HFFc6 (cell line): Measurements from ENCODE around the gene IL18BP. TPM values are rescaled to one million over a fixed set of nuclear protein-coding genes. Genes with fewer than 3 reads are reported as not detected.

Experiments
- DNase-seq: peaks from one replicate; pipeline ENCODE4 v3.0.0-alpha.2; 2018
- H3K27ac Mint-ChIP-seq: 2 replicates; pipeline ENCODE4 v1.8.0; 2020; ENCODE audit warnings: mild to moderate bottlenecking, mixed read lengths
- H3K27me3 Mint-ChIP-seq: 2 replicates; pipeline ENCODE4 v1.8.0; 2021; ENCODE audit warnings: mild to moderate bottlenecking, moderate library complexity, mixed read lengths; ENCODE audit not compliant: insufficient read depth
- H3K36me3 Mint-ChIP-seq: 2 replicates; pipeline ENCODE4 v1.8.0; 2021; ENCODE audit warnings: low read depth, mixed read lengths
- H3K4me1 Mint-ChIP-seq: 2 replicates; pipeline ENCODE4 v1.8.0; 2020; ENCODE audit warnings: low read depth, mixed read lengths
- H3K4me3 Mint-ChIP-seq: 2 replicates; pipeline ENCODE4 v1.8.0; 2020; ENCODE audit warnings: mild to moderate bottlenecking, moderate library complexity, mixed read lengths
- H3K9me3 Mint-ChIP-seq: 2 replicates; pipeline ENCODE4 v1.8.0; 2020; ENCODE audit warnings: mild to moderate bottlenecking, mixed read lengths
- long read RNA-seq: library from polyadenylated mRNA; unstranded; transcript quantifications from one replicate; pipeline ENCODE4 v2.0.0, GENCODE V29; 2019
- total RNA-seq, 6 experiments: library from RNA; stranded (reverse); fragmentation: NEBNext Ultra II Directional; extraction: Animal tissue kit (Norgen Biotek cat#: 25700); gene quantifications; 2 replicates in 1 of 6; 3 replicates in 5 of 6; pipeline ENCODE4 v1.2.3, GENCODE V29; 2021
- TF ChIP-seq, protein P1 (sequence below): fragments of 200-600 bp; sonication (generic); IDR thresholded peaks from 2 replicates; pipeline ENCODE4 v1.5.0; 2021; ENCODE audit warnings: antibody characterized with exemption, mild to moderate bottlenecking

The IL18BP gene
- 1 to 10 TPM; 1.5 to 2.3 (median 1.8) TPM for total RNA-seq
- long read RNA-seq: 0 reads

DNA sequence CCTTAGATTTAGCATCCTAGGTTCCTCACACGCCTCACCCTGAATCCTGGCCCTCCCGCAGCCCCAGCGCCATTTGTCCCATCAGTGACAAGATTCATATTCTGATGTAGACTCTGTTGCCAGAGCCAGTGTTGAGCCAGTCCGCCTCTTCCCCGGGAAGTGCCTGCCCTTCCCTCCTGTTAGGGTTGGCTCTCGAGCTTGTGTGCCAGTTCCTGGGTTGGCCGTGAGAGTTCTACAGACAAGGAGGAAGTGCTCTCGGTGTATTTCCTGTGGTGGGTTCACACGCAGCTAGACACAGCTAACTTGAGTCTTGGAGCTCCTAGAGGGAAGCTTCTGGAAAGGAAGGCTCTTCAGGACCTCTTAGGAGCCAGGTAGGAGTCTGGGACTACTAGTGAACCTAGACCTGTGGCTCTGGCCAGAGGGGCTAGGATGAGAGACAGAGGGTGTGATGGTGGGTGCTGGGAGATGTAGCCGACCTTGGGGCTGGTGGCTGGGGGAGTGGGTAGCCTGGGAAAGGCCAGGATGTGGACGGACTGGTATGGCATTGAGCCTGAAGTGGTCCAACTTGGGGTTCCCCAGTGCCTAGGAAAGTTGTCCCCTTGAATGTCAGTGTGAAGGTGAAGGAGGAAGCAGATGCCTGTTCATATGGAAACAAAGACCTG lies at the start of gene IL18BP:
Gene IL18BP (plus strand): TSS at position 261 of the 662 bp plus-strand sequence. CDS start 1,076 bp downstream, outside the sequence.
- peaks cover 18% of the 10 kb centered on the region for H3K36me3 Mint-ChIP-seq
- TF ChIP-seq, protein P1, sequence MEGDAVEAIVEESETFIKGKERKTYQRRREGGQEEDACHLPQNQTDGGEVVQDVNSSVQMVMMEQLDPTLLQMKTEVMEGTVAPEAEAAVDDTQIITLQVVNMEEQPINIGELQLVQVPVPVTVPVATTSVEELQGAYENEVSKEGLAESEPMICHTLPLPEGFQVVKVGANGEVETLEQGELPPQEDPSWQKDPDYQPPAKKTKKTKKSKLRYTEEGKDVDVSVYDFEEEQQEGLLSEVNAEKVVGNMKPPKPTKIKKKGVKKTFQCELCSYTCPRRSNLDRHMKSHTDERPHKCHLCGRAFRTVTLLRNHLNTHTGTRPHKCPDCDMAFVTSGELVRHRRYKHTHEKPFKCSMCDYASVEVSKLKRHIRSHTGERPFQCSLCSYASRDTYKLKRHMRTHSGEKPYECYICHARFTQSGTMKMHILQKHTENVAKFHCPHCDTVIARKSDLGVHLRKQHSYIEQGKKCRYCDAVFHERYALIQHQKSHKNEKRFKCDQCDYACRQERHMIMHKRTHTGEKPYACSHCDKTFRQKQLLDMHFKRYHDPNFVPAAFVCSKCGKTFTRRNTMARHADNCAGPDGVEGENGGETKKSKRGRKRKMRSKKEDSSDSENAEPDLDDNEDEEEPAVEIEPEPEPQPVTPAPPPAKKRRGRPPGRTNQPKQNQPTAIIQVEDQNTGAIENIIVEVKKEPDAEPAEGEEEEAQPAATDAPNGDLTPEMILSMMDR: no peak
- peak within 1 kb of the TSS; percentile 7 for H3K4me3 Mint-ChIP-seq
- no peaks in the 10 kb centered on the region for H3K9me3 Mint-ChIP-seq
- DNase-seq: no peak
- peaks cover 17% of the 10 kb centered on the region for H3K27me3 Mint-ChIP-seq
- H3K27ac Mint-ChIP-seq: peak within 1 kb of the TSS; percentile 43
- H3K4me1 Mint-ChIP-seq: peaks cover 14% of the 10 kb centered on the region

DNA sequence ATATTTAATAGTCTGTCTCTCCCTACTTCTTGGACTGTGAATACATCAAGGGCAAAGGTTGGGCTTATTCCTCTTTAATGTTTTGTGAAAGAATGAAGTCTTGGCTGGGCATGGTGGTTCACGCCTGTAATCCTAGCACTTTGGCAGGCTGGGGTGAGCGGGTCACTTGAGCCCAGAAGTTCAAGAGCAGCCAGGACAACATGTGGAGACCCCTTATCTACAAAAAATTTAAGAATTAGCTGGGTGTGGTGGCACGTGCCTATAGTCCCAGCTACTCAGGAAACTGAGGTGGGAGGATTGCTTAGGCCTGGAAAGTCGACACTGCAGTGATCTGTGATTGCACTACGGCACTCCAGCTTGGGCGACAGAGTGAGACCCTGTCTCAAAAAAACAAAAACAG lies 49.7 kb upstream of the IL18BP start:
- no peak for DNase-seq

DNA sequence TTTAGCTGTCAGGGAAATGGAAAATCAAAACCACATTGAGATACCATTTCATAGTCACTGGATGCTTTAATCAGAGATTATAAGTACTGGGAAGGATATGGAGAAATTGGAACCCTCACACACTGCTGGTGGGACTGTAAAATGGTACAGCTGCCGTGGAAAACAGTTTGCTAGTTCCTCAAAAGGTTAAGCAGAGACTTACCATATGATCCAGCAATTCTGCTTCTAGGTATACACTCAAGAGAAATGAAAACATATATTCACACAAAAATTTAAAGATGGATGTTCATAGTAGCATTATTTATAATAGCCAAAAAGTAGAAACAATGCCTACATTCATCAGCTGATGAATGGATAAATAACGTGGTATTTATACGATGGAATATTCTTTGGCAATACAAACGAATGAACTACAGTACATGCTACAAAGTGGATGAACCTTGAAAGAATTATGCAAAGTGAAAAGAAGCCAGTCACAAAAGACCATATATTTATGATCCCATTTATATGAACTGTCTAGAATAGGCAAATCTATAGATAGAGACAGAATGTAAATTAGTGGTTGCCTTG lies 46.9 kb upstream of the IL18BP start:
- no peaks in the 10 kb centered on the region for H3K9me3 Mint-ChIP-seq
- no peak for DNase-seq
- H3K36me3 Mint-ChIP-seq: no peaks in the 10 kb centered on the region
- H3K27me3 Mint-ChIP-seq: no peaks in the 10 kb centered on the region
- no peak overlapping the region for H3K4me3 Mint-ChIP-seq
- TF ChIP-seq, protein P1: no peak
- H3K4me1 Mint-ChIP-seq: peaks cover 21% of the 10 kb centered on the region
- no peak overlapping the region for H3K27ac Mint-ChIP-seq

More for the DNA sequence above, 49.7 kb upstream of the IL18BP start:
- H3K27ac Mint-ChIP-seq: no peak overlapping the region
- peaks cover 47% of the 10 kb centered on the region for H3K4me1 Mint-ChIP-seq
- no peaks in the 10 kb centered on the region for H3K27me3 Mint-ChIP-seq
- no peaks in the 10 kb centered on the region for H3K9me3 Mint-ChIP-seq
- no peak overlapping the region for H3K4me3 Mint-ChIP-seq
- TF ChIP-seq, protein P1: no peak
- no peaks in the 10 kb centered on the region for H3K36me3 Mint-ChIP-seq

DNA sequence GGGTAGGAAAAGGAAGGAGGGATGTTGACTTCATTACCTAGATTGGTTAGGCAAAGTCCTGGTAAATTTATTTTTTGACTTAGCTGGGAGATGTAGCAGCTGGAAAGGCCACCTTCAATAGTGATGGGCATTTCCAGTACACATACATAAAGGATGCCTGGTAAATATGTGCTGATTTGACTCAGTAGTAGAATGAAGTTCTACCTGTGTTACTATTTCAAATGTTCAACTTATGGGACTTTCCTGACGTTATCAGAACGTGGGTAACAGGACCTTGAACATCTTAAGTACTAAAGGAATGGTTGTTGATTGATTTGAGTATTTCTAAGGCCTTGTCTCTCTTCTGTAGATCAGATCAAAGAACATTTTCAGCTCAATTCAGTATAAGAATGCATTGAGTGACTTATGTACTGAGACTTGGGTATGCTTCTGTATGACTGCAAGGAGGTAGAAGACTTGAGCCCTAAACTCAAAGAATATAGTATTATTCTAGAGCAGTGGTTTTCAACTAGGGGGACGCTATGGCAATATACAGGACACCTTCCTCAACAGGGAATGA lies 42.7 kb upstream of the IL18BP start:
- Mint-ChIP-seq H3K27ac (no peak overlapping the region), H3K4me1 (peaks cover 5% of the 10 kb centered on the region), H3K27me3 (no peaks in the 10 kb centered on the region), H3K9me3 (no peaks in the 10 kb centered on the region), H3K36me3 (peaks cover 6% of the 10 kb centered on the region), H3K4me3 (no peak overlapping the region)
- DNase-seq: no peak
- TF ChIP-seq, protein P1: no peak

DNA sequence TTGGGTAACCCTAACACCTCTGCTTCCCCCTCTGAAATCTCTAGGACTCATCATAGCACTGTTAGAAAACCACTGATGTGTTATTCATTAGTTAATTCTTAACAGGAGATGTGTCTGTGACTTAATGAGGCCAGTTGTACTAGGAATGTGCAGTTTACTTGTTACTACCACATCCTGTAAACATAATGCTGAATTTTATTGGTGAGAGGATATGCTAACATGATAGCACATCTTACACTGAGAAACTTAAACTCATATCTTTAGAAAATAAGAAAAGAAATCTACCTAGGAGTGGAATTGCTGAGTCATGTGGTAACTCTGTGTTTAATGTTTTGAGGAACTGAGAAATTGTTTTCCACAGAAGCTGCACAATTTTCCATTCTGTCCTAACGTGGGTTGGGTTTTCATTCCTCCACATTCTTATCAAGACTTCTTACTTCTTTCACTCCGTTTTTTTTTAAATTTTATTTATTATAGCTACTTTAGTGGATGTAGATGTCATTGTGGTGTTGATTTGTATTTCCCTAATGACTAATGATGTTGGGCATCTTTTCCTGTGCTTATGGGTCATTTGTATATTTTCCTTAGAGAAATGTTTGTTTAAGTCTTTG lies 36.2 kb upstream of the IL18BP start:
- peaks cover 40% of the 10 kb centered on the region for H3K4me1 Mint-ChIP-seq
- DNase-seq: peak; percentile 20
- H3K9me3 Mint-ChIP-seq: no peaks in the 10 kb centered on the region
- TF ChIP-seq, protein P1: no peak
- peak overlapping the region; percentile 54; the same call in 1 of the 2 replicates for H3K4me3 Mint-ChIP-seq
- peak overlapping the region; percentile 88 for H3K27ac Mint-ChIP-seq
- no peaks in the 10 kb centered on the region; the same call in 1 of the 2 replicates for H3K27me3 Mint-ChIP-seq
- peaks cover 18% of the 10 kb centered on the region for H3K36me3 Mint-ChIP-seq
